ENCODE results near the gene LDLRAP1.

The LDLRAP1 gene

DNA sequence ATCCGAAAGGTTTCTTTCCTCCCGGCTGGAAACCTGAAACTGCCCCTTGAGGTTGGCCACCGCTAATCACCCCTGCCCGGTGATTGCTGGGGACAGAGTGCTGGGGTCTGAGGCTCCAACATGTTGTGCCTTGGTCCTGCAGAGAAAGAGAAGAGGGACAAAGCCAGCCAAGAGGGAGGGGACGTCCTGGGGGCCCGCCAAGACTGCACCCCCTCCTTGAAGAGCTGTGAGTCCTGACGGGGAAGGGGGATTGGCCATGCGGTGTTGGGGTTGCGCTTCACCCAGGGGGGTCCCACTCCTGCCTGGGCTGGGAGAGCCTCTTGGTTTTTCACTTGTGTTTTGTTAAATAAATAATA is 19.5 kb downstream of the LDLRAP1 start:
- no peak for DNase-seq (ENCODE audit: low read depth, low spot score)
- H3K4me1 ChIP-seq (ENCODE audit: insufficient read depth, insufficient read length) = peaks cover 53% of the 10 kb centered on the region
- H3K27me3 ChIP-seq (ENCODE audit: insufficient read depth, insufficient read length) = no peaks in the 10 kb centered on the region
- peaks cover 65% of the 10 kb centered on the region for H3K36me3 ChIP-seq (ENCODE audit: insufficient read depth, insufficient read length, low read length)
- no peak overlapping the region for H3K9ac ChIP-seq (ENCODE audit: insufficient read length, low read depth)
- no peak for TF ChIP-seq YY1 (IDR thresholded peaks at IDR 0.05; ENCODE audit: insufficient read depth, insufficient read length)
- no peak for TF ChIP-seq ZNF274 (IDR thresholded peaks at IDR 0.05; ENCODE audit: low read depth, low read length)
- TF ChIP-seq SUZ12 (IDR thresholded peaks at IDR 0.05; ENCODE audit: extremely low read depth, insufficient read depth, insufficient read length) = no peak
- H3K4me3 ChIP-seq (ENCODE audit: insufficient read length, low read depth) = no peak overlapping the region
- H3K9me3 ChIP-seq (ENCODE audit: insufficient read depth, low read length) = no peaks in the 10 kb centered on the region

DNA sequence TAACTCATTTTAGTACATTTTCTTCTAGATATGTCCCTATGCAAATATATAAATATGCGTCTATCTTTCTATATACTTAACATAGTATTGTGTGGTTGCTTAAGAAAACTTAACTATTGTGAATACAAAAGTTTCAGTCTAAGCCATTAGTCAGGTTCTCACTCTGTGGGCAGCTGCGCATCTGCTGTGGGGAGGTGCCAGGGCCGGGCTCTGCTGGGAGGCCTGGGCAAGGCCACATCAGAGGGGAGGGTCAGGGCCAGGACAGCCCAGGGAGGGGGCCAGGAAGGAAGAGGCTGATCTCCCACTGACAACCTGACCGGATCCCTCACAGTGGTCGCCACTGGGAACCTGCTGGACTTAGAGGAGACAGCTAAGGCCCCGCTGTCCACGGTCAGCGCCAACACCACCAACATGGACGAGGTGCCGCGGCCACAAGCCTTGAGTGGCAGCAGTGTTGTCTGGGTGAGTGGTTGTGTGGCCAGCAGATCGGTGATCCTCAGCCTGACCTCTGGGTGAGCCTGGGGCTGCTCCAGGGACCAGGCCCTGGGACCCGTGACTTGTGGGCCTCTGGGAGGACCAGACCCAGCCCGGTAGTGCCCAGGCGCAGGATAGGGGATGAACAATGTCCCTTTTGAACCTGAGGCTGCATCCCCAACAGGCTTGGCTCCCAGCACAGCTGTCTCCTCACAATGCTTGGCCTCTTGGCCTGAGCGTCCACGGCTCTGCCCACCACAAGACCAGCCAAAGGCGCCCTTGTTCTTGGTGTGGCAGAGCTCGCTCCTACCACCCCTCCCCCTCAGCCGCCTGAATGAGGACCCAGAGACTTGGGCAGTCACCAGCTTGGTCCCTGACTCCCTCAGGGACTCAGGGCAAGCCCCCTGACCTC is 20.2 kb downstream of the LDLRAP1 start:
- Histone ChIP-seq H3K4me1 (ENCODE audit: insufficient read depth, insufficient read length) (peaks cover 56% of the 10 kb centered on the region), H3K9ac (ENCODE audit: insufficient read length, low read depth) (no peak overlapping the region), H3K4me3 (ENCODE audit: insufficient read length, low read depth) (no peak overlapping the region), H3K9me3 (ENCODE audit: insufficient read depth, low read length) (no peaks in the 10 kb centered on the region), H3K27me3 (ENCODE audit: insufficient read depth, insufficient read length) (no peaks in the 10 kb centered on the region), H3K36me3 (ENCODE audit: insufficient read depth, insufficient read length, low read length) (peaks cover 58% of the 10 kb centered on the region)
- no peak for DNase-seq (ENCODE audit: low read depth, low spot score)
- TF ChIP-seq YY1 (IDR thresholded peaks at IDR 0.05; ENCODE audit: insufficient read depth, insufficient read length) (no peak), SUZ12 (IDR thresholded peaks at IDR 0.05; ENCODE audit: extremely low read depth, insufficient read depth, insufficient read length) (no peak), ZNF274 (IDR thresholded peaks at IDR 0.05; ENCODE audit: low read depth, low read length) (no peak)

DNA sequence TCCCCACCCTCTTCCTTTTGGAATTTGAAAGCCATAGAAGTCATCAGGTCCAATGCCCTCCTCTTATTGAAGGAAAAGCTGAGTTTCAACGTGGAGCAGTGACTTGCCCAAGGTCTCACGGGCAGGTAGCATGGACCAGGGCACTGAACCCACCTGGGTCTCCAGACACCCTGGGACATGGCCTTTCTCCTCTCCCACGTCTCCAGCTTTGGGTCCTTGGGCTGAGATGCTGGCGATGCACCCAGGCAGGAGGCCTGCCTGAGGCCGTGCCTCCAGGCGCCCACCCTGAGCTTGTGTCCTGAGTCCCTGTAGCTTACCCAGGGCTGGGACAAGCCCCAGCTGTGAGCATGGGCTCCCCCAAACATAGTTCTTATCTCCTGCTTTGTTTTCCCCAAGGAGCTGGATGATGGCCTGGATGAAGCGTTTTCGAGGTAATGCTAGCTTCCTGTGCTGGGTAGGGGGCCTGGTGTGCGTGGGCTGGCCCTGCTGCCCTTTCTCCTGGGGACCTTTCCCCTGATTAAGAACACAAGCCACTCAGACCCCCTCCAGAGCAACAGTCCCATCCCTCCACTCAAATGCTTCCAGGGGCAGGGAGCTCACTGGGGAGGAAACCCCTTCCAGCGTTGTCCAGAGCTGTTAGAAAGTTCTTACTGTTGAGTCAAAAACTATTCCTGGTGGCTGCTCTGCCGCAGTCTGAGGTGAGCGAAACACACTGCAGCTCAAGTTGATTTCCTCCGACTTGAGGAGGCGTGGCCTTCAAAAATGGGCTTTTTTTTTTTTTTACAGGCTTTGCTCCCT is 21.6 kb downstream of the LDLRAP1 start:
- no peak overlapping the region for H3K4me3 ChIP-seq (ENCODE audit: insufficient read length, low read depth)
- no peak for DNase-seq (ENCODE audit: low read depth, low spot score)
- H3K4me1 ChIP-seq (ENCODE audit: insufficient read depth, insufficient read length) = peaks cover 64% of the 10 kb centered on the region
- H3K27me3 ChIP-seq (ENCODE audit: insufficient read depth, insufficient read length) = no peaks in the 10 kb centered on the region
- peak overlapping the region; percentile 54 for H3K9ac ChIP-seq (ENCODE audit: insufficient read length, low read depth)
- H3K9me3 ChIP-seq (ENCODE audit: insufficient read depth, low read length) = no peaks in the 10 kb centered on the region
- peaks cover 48% of the 10 kb centered on the region for H3K36me3 ChIP-seq (ENCODE audit: insufficient read depth, insufficient read length, low read length)
- no peak for TF ChIP-seq SUZ12 (IDR thresholded peaks at IDR 0.05; ENCODE audit: extremely low read depth, insufficient read depth, insufficient read length)
- TF ChIP-seq YY1 (IDR thresholded peaks at IDR 0.05; ENCODE audit: insufficient read depth, insufficient read length) = no peak
- no peak for TF ChIP-seq ZNF274 (IDR thresholded peaks at IDR 0.05; ENCODE audit: low read depth, low read length)

DNA sequence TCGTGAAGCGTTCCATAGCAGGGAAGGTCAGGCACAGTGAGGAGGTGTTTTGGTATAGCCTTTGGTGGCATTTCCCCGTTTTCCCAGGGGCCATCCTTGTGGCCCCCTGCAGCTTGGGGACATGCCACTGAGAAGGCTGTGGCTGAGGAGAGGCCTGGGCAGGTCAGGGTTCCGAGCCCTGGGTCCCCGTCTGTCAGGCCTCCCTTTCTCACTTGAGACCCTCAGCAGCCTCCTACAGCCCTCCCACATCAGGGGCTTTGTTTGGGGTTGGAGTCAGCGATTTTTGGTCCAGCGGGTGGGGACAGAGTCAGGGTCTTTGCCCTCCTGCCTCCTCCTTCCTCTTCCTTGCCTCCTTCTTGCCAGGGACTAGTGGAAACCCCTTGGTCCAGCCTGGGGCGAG is 22.2 kb downstream of the LDLRAP1 start:
- no peak for DNase-seq (ENCODE audit: low read depth, low spot score)
- no peak overlapping the region for H3K4me3 ChIP-seq (ENCODE audit: insufficient read length, low read depth)
- TF ChIP-seq YY1 (IDR thresholded peaks at IDR 0.05; ENCODE audit: insufficient read depth, insufficient read length) (no peak), SUZ12 (IDR thresholded peaks at IDR 0.05; ENCODE audit: extremely low read depth, insufficient read depth, insufficient read length) (no peak), ZNF274 (IDR thresholded peaks at IDR 0.05; ENCODE audit: low read depth, low read length) (no peak)

GRCh38 chr1:25566176-25566729 is 22.8 kb downstream of the LDLRAP1 start:
- no peak for TF ChIP-seq ZNF274 (IDR thresholded peaks at IDR 0.05; ENCODE audit: low read depth, low read length)
- no peak for TF ChIP-seq SUZ12 (IDR thresholded peaks at IDR 0.05; ENCODE audit: extremely low read depth, insufficient read depth, insufficient read length)
- TF ChIP-seq YY1 (IDR thresholded peaks at IDR 0.05; ENCODE audit: insufficient read depth, insufficient read length) = no peak
- Histone ChIP-seq H3K9ac (ENCODE audit: insufficient read length, low read depth) (peak overlapping the region; percentile 65), H3K9me3 (ENCODE audit: insufficient read depth, low read length) (no peaks in the 10 kb centered on the region), H3K4me1 (ENCODE audit: insufficient read depth, insufficient read length) (peaks cover 55% of the 10 kb centered on the region), H3K4me3 (ENCODE audit: insufficient read length, low read depth) (no peak overlapping the region), H3K36me3 (ENCODE audit: insufficient read depth, insufficient read length, low read length) (peaks cover 37% of the 10 kb centered on the region), H3K27me3 (ENCODE audit: insufficient read depth, insufficient read length) (no peaks in the 10 kb centered on the region)
- DNase-seq (ENCODE audit: low read depth, low spot score) = no peak

More for the DNA sequence above, 22.2 kb downstream of the LDLRAP1 start:
- H3K9ac ChIP-seq (ENCODE audit: insufficient read length, low read depth) = peak overlapping the region; percentile 51
- peaks cover 42% of the 10 kb centered on the region for H3K36me3 ChIP-seq (ENCODE audit: insufficient read depth, insufficient read length, low read length)
- H3K9me3 ChIP-seq (ENCODE audit: insufficient read depth, low read length) = no peaks in the 10 kb centered on the region
- peaks cover 59% of the 10 kb centered on the region for H3K4me1 ChIP-seq (ENCODE audit: insufficient read depth, insufficient read length)
- no peaks in the 10 kb centered on the region for H3K27me3 ChIP-seq (ENCODE audit: insufficient read depth, insufficient read length)

DNA sequence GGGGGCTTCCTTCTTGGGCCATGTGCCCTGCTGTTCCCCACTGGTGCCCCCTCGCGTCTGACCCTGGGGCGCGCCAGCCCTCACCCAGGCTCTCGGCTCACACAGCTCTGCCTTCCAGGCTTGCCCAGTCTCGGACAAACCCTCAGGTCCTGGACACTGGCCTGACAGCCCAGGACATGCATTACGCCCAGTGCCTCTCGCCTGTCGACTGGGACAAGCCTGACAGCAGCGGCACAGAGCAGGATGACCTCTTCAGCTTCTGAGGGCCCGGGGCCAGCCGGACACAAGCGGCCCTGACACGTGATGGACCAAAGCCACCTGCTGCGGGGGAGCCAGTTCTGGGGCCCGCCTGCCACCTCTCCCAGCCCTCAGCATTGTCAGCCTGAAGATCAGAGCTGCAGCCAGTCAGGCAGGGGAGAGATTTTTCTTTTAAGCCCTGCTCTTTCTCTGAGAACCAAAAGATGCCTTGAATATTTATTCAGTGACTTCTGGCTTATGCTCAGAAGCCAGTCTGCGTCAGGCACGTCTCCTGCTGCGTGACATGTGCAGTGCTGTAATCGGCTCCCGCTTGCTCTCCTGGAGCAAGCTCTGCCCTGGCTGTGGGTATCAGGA is 23.4 kb downstream of the LDLRAP1 start:
- Histone ChIP-seq H3K9me3 (ENCODE audit: insufficient read depth, low read length) (no peaks in the 10 kb centered on the region), H3K4me3 (ENCODE audit: insufficient read length, low read depth) (no peak overlapping the region), H3K36me3 (ENCODE audit: insufficient read depth, insufficient read length, low read length) (peaks cover 33% of the 10 kb centered on the region), H3K4me1 (ENCODE audit: insufficient read depth, insufficient read length) (peaks cover 55% of the 10 kb centered on the region), H3K9ac (ENCODE audit: insufficient read length, low read depth) (peak overlapping the region; percentile 65), H3K27me3 (ENCODE audit: insufficient read depth, insufficient read length) (no peaks in the 10 kb centered on the region)
- DNase-seq (ENCODE audit: low read depth, low spot score) = no peak
- no peak for TF ChIP-seq YY1 (IDR thresholded peaks at IDR 0.05; ENCODE audit: insufficient read depth, insufficient read length)
- no peak for TF ChIP-seq SUZ12 (IDR thresholded peaks at IDR 0.05; ENCODE audit: extremely low read depth, insufficient read depth, insufficient read length)
- no peak for TF ChIP-seq ZNF274 (IDR thresholded peaks at IDR 0.05; ENCODE audit: low read depth, low read length)

Measured in NT2/D1 (cell line).